GM19324 (cell line): ENCODE measurements around the gene TMA7.

Experiments used
- ATAC-seq: cut with Tn5 transposase; IDR thresholded peaks from one replicate; pipeline ENCODE4 v1.9.1; 2021; ENCODE audit warnings: mild to moderate bottlenecking, moderate library complexity; ENCODE audit not compliant: unreplicated experiment, low FRiP score

The TMA7 gene

DNA sequence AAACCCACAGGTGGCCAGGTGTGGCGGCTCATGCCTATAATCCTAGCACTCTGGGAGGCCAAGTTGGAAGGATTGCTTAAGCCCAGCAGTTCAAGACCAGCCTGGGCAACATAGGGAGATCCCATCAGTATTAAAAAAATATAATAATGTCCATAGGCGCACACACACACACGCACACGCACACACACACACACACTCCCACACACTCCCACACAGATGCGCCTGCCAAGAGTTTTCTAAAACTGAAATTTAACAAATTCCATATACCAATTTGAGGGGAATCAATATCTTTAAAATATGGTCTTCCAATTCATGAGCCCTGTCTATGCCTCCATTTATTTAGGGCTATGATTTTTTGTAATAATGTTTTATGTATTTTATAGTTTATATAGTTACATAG lies 46.9 kb downstream of the TMA7 start:
- ATAC-seq = no peak

DNA sequence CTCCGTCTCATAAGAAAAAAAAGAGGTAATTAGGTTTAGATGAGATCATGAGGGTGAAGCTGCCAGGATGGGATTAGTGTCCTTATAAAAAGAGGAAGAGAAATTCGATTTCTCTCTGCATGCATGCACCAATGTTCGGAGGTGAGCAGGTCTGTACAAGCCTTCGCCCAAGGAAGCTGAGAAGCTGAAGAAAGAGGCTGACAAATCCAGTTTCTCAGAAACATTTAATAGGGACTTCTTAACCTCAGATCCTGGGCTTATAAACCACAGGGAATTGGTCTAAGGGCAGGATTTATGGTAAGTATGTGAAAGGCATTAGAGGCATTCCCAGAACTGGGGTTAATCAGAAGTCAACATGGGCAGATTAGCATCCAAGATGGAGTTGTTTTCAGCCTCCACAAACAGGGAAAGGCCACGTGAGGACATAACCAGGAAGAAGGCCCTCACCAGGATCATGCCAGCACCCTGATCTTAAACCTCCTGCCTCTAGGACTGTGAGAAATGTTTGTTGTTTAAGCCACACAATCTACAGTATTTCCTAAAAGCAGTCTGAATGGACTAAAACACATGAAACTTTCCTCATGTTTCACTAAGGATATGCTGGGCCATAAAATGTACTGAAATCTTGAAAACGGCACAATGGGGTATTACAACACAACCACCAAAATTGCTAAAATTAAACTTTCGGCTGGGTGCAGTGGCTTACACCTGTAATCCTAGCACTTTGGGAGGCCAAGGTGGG lies 52.6 kb downstream of the TMA7 start:
- no peak for ATAC-seq

GRCh38 chr3:48493203-48493501 lies 53.1 kb downstream of the TMA7 start:
- no peak for ATAC-seq
